ENCODE data around the gene OR56A3. TPM values are rescaled to one million over a fixed set of nuclear protein-coding genes. Genes with fewer than 3 reads are reported as not detected.

Gene OR56A3
- total RNA-seq, 4 donors from 2014 or later: not detected

DNA sequence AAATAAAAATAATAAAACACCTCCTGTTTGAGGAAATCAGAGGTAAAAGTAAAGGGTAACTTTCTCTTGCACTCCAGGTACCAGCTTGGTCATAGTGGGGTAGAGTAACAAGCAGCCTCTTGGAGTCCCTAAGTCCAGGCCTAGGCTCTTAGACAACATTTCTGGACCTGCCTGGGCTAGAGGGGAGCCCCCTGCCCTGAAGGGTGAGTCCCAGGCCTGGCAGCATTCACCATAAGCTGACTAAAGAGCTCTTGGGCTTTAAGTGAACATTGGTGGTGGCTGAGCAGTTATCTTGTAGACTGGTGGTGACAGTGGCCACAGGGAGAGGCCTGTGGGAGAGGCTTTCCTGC, 18.6 kb upstream of the OR56A3 start:
- Histone ChIP-seq H3K27me3 (no peaks in the 10 kb centered on the region), H3K27ac (no peak overlapping the region), H3K36me3 (no peaks in the 10 kb centered on the region), H3K4me1 (no peaks in the 10 kb centered on the region), H3K9me3 (no peaks in the 10 kb centered on the region), H3K4me3 (no peak overlapping the region)
- no peak for DNase-seq
- TF ChIP-seq POLR2A (IDR thresholded peaks at IDR 0.05): no peak
- TF ChIP-seq, protein P1, sequence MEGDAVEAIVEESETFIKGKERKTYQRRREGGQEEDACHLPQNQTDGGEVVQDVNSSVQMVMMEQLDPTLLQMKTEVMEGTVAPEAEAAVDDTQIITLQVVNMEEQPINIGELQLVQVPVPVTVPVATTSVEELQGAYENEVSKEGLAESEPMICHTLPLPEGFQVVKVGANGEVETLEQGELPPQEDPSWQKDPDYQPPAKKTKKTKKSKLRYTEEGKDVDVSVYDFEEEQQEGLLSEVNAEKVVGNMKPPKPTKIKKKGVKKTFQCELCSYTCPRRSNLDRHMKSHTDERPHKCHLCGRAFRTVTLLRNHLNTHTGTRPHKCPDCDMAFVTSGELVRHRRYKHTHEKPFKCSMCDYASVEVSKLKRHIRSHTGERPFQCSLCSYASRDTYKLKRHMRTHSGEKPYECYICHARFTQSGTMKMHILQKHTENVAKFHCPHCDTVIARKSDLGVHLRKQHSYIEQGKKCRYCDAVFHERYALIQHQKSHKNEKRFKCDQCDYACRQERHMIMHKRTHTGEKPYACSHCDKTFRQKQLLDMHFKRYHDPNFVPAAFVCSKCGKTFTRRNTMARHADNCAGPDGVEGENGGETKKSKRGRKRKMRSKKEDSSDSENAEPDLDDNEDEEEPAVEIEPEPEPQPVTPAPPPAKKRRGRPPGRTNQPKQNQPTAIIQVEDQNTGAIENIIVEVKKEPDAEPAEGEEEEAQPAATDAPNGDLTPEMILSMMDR (IDR thresholded peaks at IDR 0.05): no peak

DNA sequence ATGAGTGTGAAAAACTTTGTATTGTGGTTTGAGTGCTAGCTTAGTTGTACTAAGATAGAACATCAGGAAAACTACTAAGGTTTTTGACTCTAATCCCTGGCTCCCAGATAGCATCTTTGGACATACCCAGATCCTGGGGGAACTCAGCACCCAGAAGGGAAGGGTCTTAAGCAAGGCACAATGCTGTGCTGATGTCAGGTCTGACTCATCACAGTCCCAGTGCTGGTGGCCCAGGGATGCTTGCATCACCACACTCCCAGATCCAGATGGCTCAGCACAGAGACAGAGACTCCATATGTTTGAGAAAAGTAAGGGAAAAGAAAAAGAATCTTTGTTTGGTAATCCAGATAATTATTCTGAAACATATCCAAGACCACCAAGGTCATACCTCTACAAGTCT, 18.3 kb upstream of the OR56A3 start:
- TF ChIP-seq, protein P1 (IDR thresholded peaks at IDR 0.05): no peak
- TF ChIP-seq POLR2A (IDR thresholded peaks at IDR 0.05): no peak
- Histone ChIP-seq H3K4me3 (no peak overlapping the region), H3K4me1 (no peaks in the 10 kb centered on the region), H3K36me3 (no peaks in the 10 kb centered on the region), H3K27me3 (no peaks in the 10 kb centered on the region), H3K27ac (no peak overlapping the region), H3K9me3 (no peaks in the 10 kb centered on the region)
- no peak for DNase-seq

DNA sequence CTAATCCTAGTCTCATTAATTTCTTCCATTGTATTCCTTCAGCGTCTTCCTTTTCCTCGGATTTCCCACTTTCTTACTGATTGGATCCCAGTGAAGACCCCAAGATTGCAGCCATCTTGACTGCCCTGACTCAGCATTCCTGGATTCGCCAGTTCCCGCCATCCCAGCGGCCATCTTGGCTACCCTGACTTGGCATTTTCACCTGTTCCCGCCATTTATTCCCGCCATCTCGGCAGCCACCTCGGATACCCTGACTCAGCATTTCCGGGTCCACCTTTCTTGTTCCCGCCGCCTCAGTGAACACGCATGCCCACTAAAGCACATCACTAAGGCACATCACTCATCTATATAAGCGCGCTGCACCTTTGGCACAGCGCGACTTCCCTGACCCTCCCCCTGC, 13.8 kb upstream of the OR56A3 start:
- Histone ChIP-seq H3K4me3 (no peak overlapping the region), H3K4me1 (no peaks in the 10 kb centered on the region), H3K9me3 (no peaks in the 10 kb centered on the region), H3K36me3 (no peaks in the 10 kb centered on the region), H3K27ac (no peak overlapping the region), H3K27me3 (no peaks in the 10 kb centered on the region)
- DNase-seq: no peak
- TF ChIP-seq POLR2A (IDR thresholded peaks at IDR 0.05): no peak
- TF ChIP-seq, protein P1 (IDR thresholded peaks at IDR 0.05): no peak

GRCh38 chr11:5928811-5929210, 13.2 kb upstream of the OR56A3 start:
- TF ChIP-seq POLR2A (IDR thresholded peaks at IDR 0.05): no peak
- TF ChIP-seq, protein P1 (IDR thresholded peaks at IDR 0.05): no peak
- no peak overlapping the region for H3K4me3 ChIP-seq

DNA sequence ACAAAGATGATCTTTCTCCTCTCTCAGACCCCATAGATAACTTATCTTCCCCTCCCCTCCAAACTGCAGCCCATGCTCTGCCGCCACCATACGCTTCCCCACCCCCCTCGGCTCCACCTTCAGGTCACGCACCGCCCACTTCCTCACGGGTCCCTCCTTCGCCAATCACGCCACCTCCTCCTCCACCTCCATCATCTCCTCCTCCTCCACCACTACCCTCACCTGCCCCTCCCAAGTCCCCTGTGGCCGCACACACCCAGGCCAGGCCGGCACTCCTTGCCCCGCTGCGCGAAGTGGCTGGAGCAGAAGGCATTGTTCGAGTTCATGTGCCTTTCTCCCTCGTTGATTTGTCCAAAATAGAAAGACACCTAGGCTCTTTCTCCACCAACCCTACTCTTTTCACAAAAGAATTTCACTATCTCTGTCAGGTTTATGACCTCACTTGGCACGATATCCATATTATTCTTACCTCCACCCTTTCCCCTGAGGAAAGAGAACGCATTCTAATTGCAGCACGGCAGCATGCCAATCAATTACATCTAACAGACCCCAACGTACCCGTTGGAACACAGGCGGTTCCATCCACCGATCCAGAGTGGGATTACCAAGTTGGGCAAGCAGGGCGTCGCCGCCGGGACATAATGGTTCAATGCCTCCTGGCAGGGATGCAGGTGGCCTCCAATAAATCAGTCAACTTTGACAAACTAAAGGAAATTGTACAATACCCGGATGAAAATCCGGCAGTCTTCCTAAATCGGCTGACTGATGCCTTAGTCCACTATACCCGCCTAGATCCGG, 12.3 kb upstream of the OR56A3 start:
- no peaks in the 10 kb centered on the region for H3K4me1 ChIP-seq
- no peak for DNase-seq
- no peaks in the 10 kb centered on the region for H3K36me3 ChIP-seq
- H3K4me3 ChIP-seq: no peak overlapping the region
- H3K27ac ChIP-seq: no peak overlapping the region
- H3K9me3 ChIP-seq: no peaks in the 10 kb centered on the region
- TF ChIP-seq, protein P1 (IDR thresholded peaks at IDR 0.05): no peak
- TF ChIP-seq POLR2A (IDR thresholded peaks at IDR 0.05): no peak
- H3K27me3 ChIP-seq: no peaks in the 10 kb centered on the region

More at GRCh38 chr11:5928811-5929210, 13.2 kb upstream of the OR56A3 start:
- no peaks in the 10 kb centered on the region for H3K9me3 ChIP-seq
- H3K4me1 ChIP-seq: no peaks in the 10 kb centered on the region
- H3K27ac ChIP-seq: no peak overlapping the region
- no peaks in the 10 kb centered on the region for H3K36me3 ChIP-seq
- H3K27me3 ChIP-seq: no peaks in the 10 kb centered on the region
- DNase-seq: no peak
